ENCODE measurements around the gene P4HB.

P4HB gene

GRCh38 chr17:81905424-81905875 lies 45.1 kb upstream of the P4HB start:
- TF ChIP-seq CTCF (IDR thresholded peaks at IDR 0.05; ENCODE audit: low read depth, low read length), result no peak
- H3K4me3 ChIP-seq (ENCODE audit: low read depth, low read length), result no peak overlapping the region

- no peak overlapping the region for H3K4me3 ChIP-seq (ENCODE audit: low read depth, low read length)
- no peak for TF ChIP-seq CTCF (IDR thresholded peaks at IDR 0.05; ENCODE audit: low read depth, low read length)
Observed at GRCh38 chr17:81904600-81905423, 44.5 kb upstream of the P4HB start.

GRCh38 chr17:81903896-81904599 lies 43.7 kb upstream of the P4HB start:
- no peak overlapping the region for H3K4me3 ChIP-seq (ENCODE audit: low read depth, low read length)
- no peak for TF ChIP-seq CTCF (IDR thresholded peaks at IDR 0.05; ENCODE audit: low read depth, low read length)

- no peak overlapping the region for H3K4me3 ChIP-seq (ENCODE audit: low read depth, low read length)
- no peak for TF ChIP-seq CTCF (IDR thresholded peaks at IDR 0.05; ENCODE audit: low read depth, low read length)
Observed at GRCh38 chr17:81903415-81903831, 43.1 kb upstream of the P4HB start.

- H3K4me3 ChIP-seq (ENCODE audit: low read depth, low read length), result no peak overlapping the region
- no peak for TF ChIP-seq CTCF (IDR thresholded peaks at IDR 0.05; ENCODE audit: low read depth, low read length)
Observed at GRCh38 chr17:81902653-81903414, 42.5 kb upstream of the P4HB start.

- H3K4me3 ChIP-seq (ENCODE audit: low read depth, low read length), result 0 out of 2 replicates have a peak within 1 kb of the TSS, but pooled peaks have one; percentile 17
Observed at GRCh38 chr17:81902023-81902652, 41.8 kb upstream of the P4HB start, which contains the start of gene NPB. NPB (plus strand) TSS chr17:81902238; CDS start chr17:81902278, 40 bp downstream.

More at GRCh38 chr17:81902023-81902652, 41.8 kb upstream of the P4HB start, which contains the start of gene NPB:
- no peak for TF ChIP-seq CTCF (IDR thresholded peaks at IDR 0.05; ENCODE audit: low read depth, low read length)
